Liver (tissue), 9 donors: ENCODE data around the gene BATF3. TPM values are rescaled to one million over a fixed set of nuclear protein-coding genes. Genes with fewer than 3 reads are reported as not detected.

Source experiments
- DNase-seq: peaks from one replicate; pipeline ENCODE4 v3.0.0-alpha.2; 2017; ENCODE audit warnings: low spot score
- H3K27ac ChIP-seq, 2 donors: one replicate each; pipeline ENCODE4 v1.7.0; 2013; ENCODE audit warnings: inconsistent platforms in 2 of 2, low read length in 2 of 2, control low read depth in 1 of 2, low read depth in 1 of 2, mild to moderate bottlenecking in 1 of 2
- H3K27me3 ChIP-seq, 4 donors: one replicate each; pipeline versions ENCODE4 v1.6.1 to v1.7.0; 2013; ENCODE audit warnings: low read length in 3 of 4, inconsistent platforms in 1 of 4, mild to moderate bottlenecking in 1 of 4, moderate library complexity in 1 of 4; ENCODE audit not compliant: control insufficient read depth in 4 of 4, insufficient read depth in 4 of 4
- H3K36me3 ChIP-seq, 4 donors: one replicate each; pipeline versions ENCODE4 v1.6.1 to v1.7.0; 2013; ENCODE audit warnings: low read length in 3 of 4, mild to moderate bottlenecking in 3 of 4, low read depth in 1 of 4, moderate library complexity in 1 of 4; ENCODE audit not compliant: control insufficient read depth in 4 of 4, insufficient read depth in 3 of 4
- H3K4me1 ChIP-seq, 4 donors: one replicate each; pipeline versions ENCODE4 v1.6.1 to v1.7.0; 2013; ENCODE audit warnings: low read length in 3 of 4, mild to moderate bottlenecking in 3 of 4, moderate library complexity in 1 of 4; ENCODE audit not compliant: control insufficient read depth in 4 of 4, insufficient read depth in 4 of 4
- H3K4me3 ChIP-seq, 3 donors: one replicate each; pipeline versions ENCODE4 v1.6.1 to v1.7.0; 2013; ENCODE audit warnings: low read length in 3 of 3, control low read depth in 1 of 3, low read depth in 1 of 3, mild to moderate bottlenecking in 1 of 3
- H3K9ac ChIP-seq, 2 donors: one replicate each; pipeline ENCODE4 v1.7.0; 2013; ENCODE audit warnings: low read length in 2 of 2, mild to moderate bottlenecking in 2 of 2, moderate library complexity in 2 of 2, control low read depth in 1 of 2, low read depth in 1 of 2
- H3K9me3 ChIP-seq, 4 donors: one replicate each; pipeline versions ENCODE4 v1.6.1 to v1.7.0; 2013; ENCODE audit warnings: low read length in 3 of 4; ENCODE audit not compliant: control insufficient read depth in 4 of 4
- ATF3 ChIP-seq: IDR thresholded peaks from 2 replicates; pipeline ENCODE4 v1.6.1; 2016; ENCODE audit warnings: antibody characterized with exemption
- CTCF ChIP-seq: fragments of 150-350 bp; IDR thresholded peaks from 2 replicates; pipeline ENCODE4 v1.5.1; 2017; ENCODE audit warnings: improper control_type of control experiment, low read depth, low read length; ENCODE audit not compliant: missing input control
- EGR1 ChIP-seq, 2 donors: IDR thresholded peaks; 2 replicates each; pipeline ENCODE4 v1.6.1; 2016 to 2018; ENCODE audit warnings: antibody characterized with exemption in 2 of 2, low read depth in 2 of 2
- FOXA1 ChIP-seq: IDR thresholded peaks from 2 replicates; pipeline ENCODE4 v1.6.1; 2016; ENCODE audit warnings: antibody characterized with exemption
- FOXA2 ChIP-seq: IDR thresholded peaks from 2 replicates; pipeline ENCODE4 v1.6.1; 2016; ENCODE audit warnings: antibody characterized with exemption
- GABPA ChIP-seq, 2 donors: IDR thresholded peaks in 1 of 2; conservative IDR thresholded peaks in 1 of 2; 2 replicates each; pipeline ENCODE4 v1.6.1; 2016; ENCODE audit warnings: antibody characterized with exemption in 2 of 2, mild to moderate bottlenecking in 1 of 2, moderate library complexity in 1 of 2
- HNF4A ChIP-seq, 2 donors: conservative IDR thresholded peaks; 2 replicates each; pipeline ENCODE4 v1.6.1; 2016; ENCODE audit warnings: antibody characterized with exemption in 2 of 2, mild to moderate bottlenecking in 2 of 2
- HNF4G ChIP-seq: IDR thresholded peaks from 2 replicates; pipeline ENCODE4 v1.6.1; 2016; ENCODE audit warnings: antibody characterized with exemption
- MAX ChIP-seq: IDR thresholded peaks from 2 replicates; pipeline ENCODE4 v1.6.1; 2016; ENCODE audit warnings: antibody characterized with exemption
- NR2F2 ChIP-seq: IDR thresholded peaks from 2 replicates; pipeline ENCODE4 v1.6.1; 2016; ENCODE audit warnings: antibody characterized with exemption
- RAD21 ChIP-seq, 2 donors: IDR thresholded peaks; 2 replicates each; pipeline ENCODE4 v1.6.1; 2016; ENCODE audit warnings: antibody characterized with exemption in 2 of 2, mild to moderate bottlenecking in 2 of 2
- RXRA ChIP-seq, 2 donors: IDR thresholded peaks; 2 replicates each; pipeline ENCODE4 v1.6.1; 2017 to 2018; ENCODE audit warnings: antibody characterized with exemption in 2 of 2, mild to moderate bottlenecking in 1 of 2
- SP1 ChIP-seq: IDR thresholded peaks from 2 replicates; pipeline ENCODE4 v1.6.1; 2018; ENCODE audit warnings: antibody characterized with exemption, mild to moderate bottlenecking
- TAF1 ChIP-seq: conservative IDR thresholded peaks from 2 replicates; pipeline ENCODE4 v1.6.1; 2016; ENCODE audit warnings: antibody characterized with exemption, mild to moderate bottlenecking
- YY1 ChIP-seq: IDR thresholded peaks from 2 replicates; pipeline ENCODE4 v1.6.1; 2016; ENCODE audit warnings: antibody characterized with exemption, mild to moderate bottlenecking
- WGBS: extraction: QIAGEN DNeasy Blood & Tissue Kit; methylation state at CpG from one replicate; pipeline ENCODE4 v1.1.7; 2013; 5-methylcytosine and 5-hydroxymethylcytosine counted together
- polyA plus RNA-seq, 2 donors: library from polyadenylated mRNA; stranded (reverse) in 1 of 2; unstranded in 1 of 2; fragments of 200-250 nt in 1 of 2; fragments of >200 nt in 1 of 2; fragmentation: Nextera tagmentation in 1 of 2; extraction: Ambion mirVana in 1 of 2; gene quantifications; one replicate each; pipeline versions ENCODE4 v1.2.1 to v1.2.3, GENCODE V29; 2013 to 2015
- total RNA-seq, 2 donors: library from RNA; depleted of rRNA; stranded (reverse); fragments of >200 nt; gene quantifications; one replicate each; pipeline ENCODE4 v1.2.3, GENCODE V29; 2014
- TF ChIP-seq, protein P1 (sequence below): IDR thresholded peaks from 2 replicates; pipeline ENCODE4 v1.6.1; 2016; ENCODE audit warnings: antibody characterized with exemption, mild to moderate bottlenecking
- TF ChIP-seq, protein P2 (sequence below): IDR thresholded peaks from 2 replicates; pipeline ENCODE4 v1.6.1; 2016; ENCODE audit warnings: antibody characterized with exemption
- donor health status: healthy.
- donor health status: healthy.
- donor health status: healthy.
- donor health status: healthy.
- donor health status: healthy.

BATF3 gene
- total and polyA plus RNA-seq, 4 donors, result 0.65 to 1.0 (median 0.91) TPM

- no peak overlapping the region for H3K27ac ChIP-seq
- TF ChIP-seq MAX (no peak), CTCF (no peak), HNF4A (conservative IDR thresholded peaks at IDR 0.05) (no peak), TAF1 (no peak), ATF3 (no peak), RXRA (IDR thresholded peaks at IDR 0.05) (no peak), FOXA1 (no peak), RAD21 (IDR thresholded peaks at IDR 0.05) (no peak), NR2F2 (no peak), FOXA2 (no peak), YY1 (no peak), SP1 (no peak), HNF4G (no peak), EGR1 (IDR thresholded peaks at IDR 0.05; ENCODE audit: low read depth in 2 of 2) (no peak), GABPA (IDR thresholded peaks at IDR 0.05 in 1 of 2, conservative IDR thresholded peaks at IDR 0.05 in 1 of 2) (no peak)
- TF ChIP-seq, protein P1, sequence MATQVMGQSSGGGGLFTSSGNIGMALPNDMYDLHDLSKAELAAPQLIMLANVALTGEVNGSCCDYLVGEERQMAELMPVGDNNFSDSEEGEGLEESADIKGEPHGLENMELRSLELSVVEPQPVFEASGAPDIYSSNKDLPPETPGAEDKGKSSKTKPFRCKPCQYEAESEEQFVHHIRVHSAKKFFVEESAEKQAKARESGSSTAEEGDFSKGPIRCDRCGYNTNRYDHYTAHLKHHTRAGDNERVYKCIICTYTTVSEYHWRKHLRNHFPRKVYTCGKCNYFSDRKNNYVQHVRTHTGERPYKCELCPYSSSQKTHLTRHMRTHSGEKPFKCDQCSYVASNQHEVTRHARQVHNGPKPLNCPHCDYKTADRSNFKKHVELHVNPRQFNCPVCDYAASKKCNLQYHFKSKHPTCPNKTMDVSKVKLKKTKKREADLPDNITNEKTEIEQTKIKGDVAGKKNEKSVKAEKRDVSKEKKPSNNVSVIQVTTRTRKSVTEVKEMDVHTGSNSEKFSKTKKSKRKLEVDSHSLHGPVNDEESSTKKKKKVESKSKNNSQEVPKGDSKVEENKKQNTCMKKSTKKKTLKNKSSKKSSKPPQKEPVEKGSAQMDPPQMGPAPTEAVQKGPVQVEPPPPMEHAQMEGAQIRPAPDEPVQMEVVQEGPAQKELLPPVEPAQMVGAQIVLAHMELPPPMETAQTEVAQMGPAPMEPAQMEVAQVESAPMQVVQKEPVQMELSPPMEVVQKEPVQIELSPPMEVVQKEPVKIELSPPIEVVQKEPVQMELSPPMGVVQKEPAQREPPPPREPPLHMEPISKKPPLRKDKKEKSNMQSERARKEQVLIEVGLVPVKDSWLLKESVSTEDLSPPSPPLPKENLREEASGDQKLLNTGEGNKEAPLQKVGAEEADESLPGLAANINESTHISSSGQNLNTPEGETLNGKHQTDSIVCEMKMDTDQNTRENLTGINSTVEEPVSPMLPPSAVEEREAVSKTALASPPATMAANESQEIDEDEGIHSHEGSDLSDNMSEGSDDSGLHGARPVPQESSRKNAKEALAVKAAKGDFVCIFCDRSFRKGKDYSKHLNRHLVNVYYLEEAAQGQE, result no peak
- TF ChIP-seq, protein P2, sequence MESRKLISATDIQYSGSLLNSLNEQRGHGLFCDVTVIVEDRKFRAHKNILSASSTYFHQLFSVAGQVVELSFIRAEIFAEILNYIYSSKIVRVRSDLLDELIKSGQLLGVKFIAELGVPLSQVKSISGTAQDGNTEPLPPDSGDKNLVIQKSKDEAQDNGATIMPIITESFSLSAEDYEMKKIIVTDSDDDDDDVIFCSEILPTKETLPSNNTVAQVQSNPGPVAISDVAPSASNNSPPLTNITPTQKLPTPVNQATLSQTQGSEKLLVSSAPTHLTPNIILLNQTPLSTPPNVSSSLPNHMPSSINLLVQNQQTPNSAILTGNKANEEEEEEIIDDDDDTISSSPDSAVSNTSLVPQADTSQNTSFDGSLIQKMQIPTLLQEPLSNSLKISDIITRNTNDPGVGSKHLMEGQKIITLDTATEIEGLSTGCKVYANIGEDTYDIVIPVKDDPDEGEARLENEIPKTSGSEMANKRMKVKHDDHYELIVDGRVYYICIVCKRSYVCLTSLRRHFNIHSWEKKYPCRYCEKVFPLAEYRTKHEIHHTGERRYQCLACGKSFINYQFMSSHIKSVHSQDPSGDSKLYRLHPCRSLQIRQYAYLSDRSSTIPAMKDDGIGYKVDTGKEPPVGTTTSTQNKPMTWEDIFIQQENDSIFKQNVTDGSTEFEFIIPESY, result no peak
- no peak for DNase-seq
- H3K4me1 ChIP-seq, result peaks cover 0 to 6% (median 3%) of the 10 kb centered on the region in 4 donors
- H3K4me3 ChIP-seq, result no peak overlapping the region
- peaks cover 0 to 2% (median 0%) of the 10 kb centered on the region in 4 donors for H3K27me3 ChIP-seq
- WGBS, result 90% methylated on average over 7 of the region's 7 CpGs
- H3K9ac ChIP-seq, result no peak overlapping the region
- H3K36me3 ChIP-seq, result no peaks in the 10 kb centered on the region
- no peaks in the 10 kb centered on the region for H3K9me3 ChIP-seq
Measured at GRCh38 chr1:212670301-212670700, 29.3 kb downstream of the BATF3 start.
